H1 (cell line): ENCODE measurements around the gene CPXM1. TPM values are rescaled to one million over a fixed set of nuclear protein-coding genes. Genes with fewer than 3 reads are reported as not detected.

ENCODE experiments used
- CTCF ChIA-PET: fragments of 300-600 bp; sonication (Branson Sonifier 250); formaldehyde crosslinking; loops from one replicate; lab custom pipeline; 2021; ENCODE audit not compliant: partially characterized antibody; lab: Charles Lee
- POLR2A ChIA-PET: fragments of 300-600 bp; sonication (Branson Sonifier 250); formaldehyde crosslinking; loops from one replicate; lab custom pipeline; 2021; ENCODE audit warnings: inconsistent platforms; ENCODE audit not compliant: partially characterized antibody; lab: Charles Lee
- DNase-seq, 2 experiments: peaks; one replicate each; pipeline versions ENCODE4 v3.0.0 to v3.0.0-alpha.2; 2010 to 2022; ENCODE audit warnings: low spot score in 2 of 2, low read depth in 1 of 2, mixed read lengths in 1 of 2
- FAIRE-seq: peaks from 2 replicates; lab custom pipeline; 2011; peaks lifted over from hg19 to GRCh38; lab: Jason Lieb, UNC
- H2AFZ ChIP-seq: 2 replicates; pipeline ENCODE4 v1.8.1; 2012; ENCODE audit warnings: low read length, inconsistent platforms
- H2AK5ac ChIP-seq: 2 replicates; pipeline ENCODE4 v1.6.1; 2013; ENCODE audit warnings: low read depth, low read length
- H2BK120ac ChIP-seq: replicated peaks from 2 replicates; pipeline ENCODE3; 2013; ENCODE audit warnings: low read depth, low read length, inconsistent platforms
- H2BK12ac ChIP-seq: 2 replicates; pipeline ENCODE4 v1.6.1; 2013; ENCODE audit warnings: low read depth, low read length
- H2BK15ac ChIP-seq: 2 replicates; pipeline ENCODE4 v1.6.1; 2013; ENCODE audit warnings: low read length
- H2BK20ac ChIP-seq: 2 replicates; pipeline ENCODE4 v1.6.1; 2013; ENCODE audit warnings: low read length
- H2BK5ac ChIP-seq: 2 replicates; pipeline ENCODE4 v1.6.1; 2013; ENCODE audit warnings: low read depth, low read length
- H3K14ac ChIP-seq: 2 replicates; pipeline ENCODE4 v1.6.1; 2013; ENCODE audit warnings: inconsistent platforms; ENCODE audit not compliant: insufficient read length
- H3K18ac ChIP-seq: 2 replicates; pipeline ENCODE4 v1.6.1; 2013; ENCODE audit warnings: low read length; ENCODE audit errors: extremely low read depth
- H3K23ac ChIP-seq: 2 replicates; pipeline ENCODE4 v1.6.1; 2013; ENCODE audit warnings: inconsistent platforms; ENCODE audit not compliant: insufficient read length
- H3K23me2 ChIP-seq: 2 replicates; pipeline ENCODE4 v1.6.1; 2013; ENCODE audit warnings: low read depth, low read length
- H3K27ac ChIP-seq: 2 replicates; pipeline ENCODE4 v1.6.1; 2011; ENCODE audit warnings: low read depth, low read length, inconsistent platforms
- H3K27me3 ChIP-seq, 4 experiments: replicated peaks in 1 of 4; 1 replicate in 1 of 4; 2 replicates in 3 of 4; pipeline versions ENCODE4 v1.6.1 to v1.8.1; 2011 to 2013; ENCODE audit warnings: low read length in 3 of 4, mild to moderate bottlenecking in 3 of 4, inconsistent platforms in 2 of 4, mixed read lengths in 2 of 4, moderate library complexity in 1 of 4; ENCODE audit not compliant: control insufficient read depth in 3 of 4, insufficient read depth in 3 of 4; ENCODE audit errors: extremely low read depth in 1 of 4
- H3K36me3 ChIP-seq, 4 experiments: 2 replicates each; pipeline versions ENCODE4 v1.6.1 to v1.8.1; 2011 to 2013; ENCODE audit warnings: mild to moderate bottlenecking in 4 of 4, low read length in 3 of 4, moderate library complexity in 2 of 4, control low read depth in 1 of 4, inconsistent platforms in 1 of 4; ENCODE audit not compliant: insufficient read depth in 4 of 4, control insufficient read depth in 2 of 4
- H3K4ac ChIP-seq: replicated peaks from 2 replicates; pipeline ENCODE3; 2013; ENCODE audit warnings: low read length, low read depth, mixed read lengths, inconsistent platforms; ENCODE audit not compliant: insufficient read length
- H3K4me1 ChIP-seq, 4 experiments: replicated peaks in 1 of 4; 1 replicate in 1 of 4; 2 replicates in 3 of 4; pipeline versions ENCODE4 v1.6.1 to v1.8.1; 2011 to 2013; ENCODE audit warnings: low read length in 3 of 4, inconsistent platforms in 2 of 4, mixed read lengths in 1 of 4; ENCODE audit not compliant: insufficient read depth in 4 of 4, control insufficient read depth in 3 of 4
- H3K4me2 ChIP-seq, 2 experiments: 2 replicates each; pipeline versions ENCODE4 v1.6.1 to v1.8.1; 2011 to 2013; ENCODE audit warnings: low read depth in 2 of 2, low read length in 2 of 2, control low read depth in 1 of 2, inconsistent platforms in 1 of 2, mild to moderate bottlenecking in 1 of 2; ENCODE audit not compliant: insufficient read depth in 1 of 2
- H3K4me3 ChIP-seq, 4 experiments: fragments of 200-600, 300-600 bp in 1 of 4; sonication (generic), shearing (Covaris generic), sonication (Bioruptor Twin) in 1 of 4; 2 replicates each; pipeline versions ENCODE4 v1.5.1 to v1.8.1; 2011 to 2016; ENCODE audit warnings: low read length in 4 of 4, low read depth in 3 of 4, control low read depth in 2 of 4, inconsistent platforms in 2 of 4, mild to moderate bottlenecking in 2 of 4, mixed read lengths in 1 of 4, moderate library complexity in 1 of 4; ENCODE audit not compliant: insufficient read depth in 2 of 4; ENCODE audit errors: extremely low read depth in 1 of 4
- H3K56ac ChIP-seq: replicated peaks from 2 replicates; pipeline ENCODE3; 2013; ENCODE audit warnings: low read depth, mild to moderate bottlenecking, mixed read lengths, low read length, inconsistent platforms; ENCODE audit not compliant: insufficient read length
- H3K79me1 ChIP-seq: 2 replicates; pipeline ENCODE4 v1.6.1; 2013; ENCODE audit warnings: low read depth, low read length, control low read depth
- H3K79me2 ChIP-seq, 2 experiments: 2 replicates each; pipeline versions ENCODE4 v1.6.1 to v1.8.1; 2012 to 2013; ENCODE audit warnings: low read length in 2 of 2, mild to moderate bottlenecking in 2 of 2, inconsistent platforms in 1 of 2; ENCODE audit not compliant: insufficient read depth in 2 of 2, control insufficient read depth in 1 of 2
- H3K9ac ChIP-seq, 4 experiments: replicated peaks in 1 of 4; 1 replicate in 1 of 4; 2 replicates in 3 of 4; pipeline versions ENCODE4 v1.6.1 to v1.8.1; 2011 to 2013; ENCODE audit warnings: low read depth in 3 of 4, low read length in 3 of 4, control low read depth in 2 of 4, mild to moderate bottlenecking in 2 of 4, moderate library complexity in 2 of 4, inconsistent platforms in 1 of 4; ENCODE audit errors: extremely low read depth in 1 of 4
- H3K9me3 ChIP-seq, 2 experiments: 2 replicates each; pipeline versions ENCODE4 v1.6.1 to v1.8.1; 2012 to 2013; ENCODE audit warnings: mild to moderate bottlenecking in 2 of 2, moderate library complexity in 2 of 2, control low read depth in 1 of 2, inconsistent platforms in 1 of 2, low read depth in 1 of 2, low read length in 1 of 2, mixed read lengths in 1 of 2; ENCODE audit not compliant: insufficient read depth in 2 of 2
- H4K20me1 ChIP-seq, 2 experiments: replicated peaks in 1 of 2; 2 replicates each; pipeline versions ENCODE3 to v1.8.1; 2011 to 2013; ENCODE audit warnings: inconsistent platforms in 2 of 2, low read length in 2 of 2, mild to moderate bottlenecking in 1 of 2; ENCODE audit not compliant: insufficient read depth in 2 of 2, control insufficient read depth in 1 of 2
- H4K5ac ChIP-seq: 2 replicates; pipeline ENCODE4 v1.6.1; 2013; ENCODE audit warnings: low read length, low read depth, mixed read lengths, inconsistent platforms; ENCODE audit not compliant: insufficient read length
- H4K8ac ChIP-seq: 2 replicates; pipeline ENCODE4 v1.8.0; 2013; ENCODE audit warnings: mild to moderate bottlenecking, moderate library complexity, low read length, inconsistent platforms; ENCODE audit not compliant: insufficient read depth; ENCODE audit errors: extremely low read depth
- H4K91ac ChIP-seq: replicated peaks from 2 replicates; pipeline ENCODE3; 2013; ENCODE audit warnings: low read length, mixed read lengths, inconsistent platforms; ENCODE audit not compliant: insufficient read length
- E2F6 ChIP-seq: IDR thresholded peaks from 2 replicates; pipeline ENCODE4 v1.6.1; 2012; ENCODE audit warnings: inconsistent platforms
- EGR1 ChIP-seq: IDR thresholded peaks from 2 replicates; pipeline ENCODE4 v1.6.1; 2011; ENCODE audit warnings: low read depth, low read length, borderline replicate concordance
- GTF2F1 ChIP-seq: IDR thresholded peaks from 2 replicates; pipeline ENCODE4 v1.6.1; 2012; ENCODE audit warnings: low read depth, low read length, improper control_type of control experiment, borderline replicate concordance
- KDM1A ChIP-seq: fragments of 200-600, 300-600 bp; sonication (generic); IDR thresholded peaks from 2 replicates; pipeline ENCODE4 v1.7.1; 2016; ENCODE audit warnings: mild to moderate bottlenecking, low read length, borderline replicate concordance
- MAFK ChIP-seq: IDR thresholded peaks from 2 replicates; pipeline ENCODE4 v1.6.1; 2012; ENCODE audit warnings: low read depth, mild to moderate bottlenecking, improper control_type of control experiment, low read length
- NRF1 ChIP-seq: IDR thresholded peaks from 2 replicates; pipeline ENCODE4 v1.6.1; 2011; ENCODE audit warnings: mild to moderate bottlenecking, low read depth, low read length, improper control_type of control experiment
- POLR2A ChIP-seq, 2 experiments: IDR thresholded peaks; 1 replicate in 1 of 2; 2 replicates in 1 of 2; pipeline ENCODE4 v1.6.1; 2011; ENCODE audit warnings: low read depth in 2 of 2, low read length in 2 of 2, mild to moderate bottlenecking in 2 of 2; ENCODE audit errors: control extremely low read depth in 1 of 2
- RXRA ChIP-seq: IDR thresholded peaks from 2 replicates; pipeline ENCODE4 v1.6.1; 2011; ENCODE audit warnings: low read depth, mild to moderate bottlenecking, low read length, moderate library complexity; ENCODE audit not compliant: insufficient read depth
- SUZ12 ChIP-seq: fragments of 200-600 bp; sonication (generic); IDR thresholded peaks from 2 replicates; pipeline ENCODE4 v1.6.1; 2012; ENCODE audit warnings: mild to moderate bottlenecking, inconsistent platforms, low read length, moderate library complexity, mixed read lengths
- TCF12 ChIP-seq: IDR thresholded peaks from 2 replicates; pipeline ENCODE4 v1.6.1; 2011; ENCODE audit warnings: low read depth, mild to moderate bottlenecking, low read length
- WGBS, 2 experiments: shearing (Covaris generic) in 1 of 2; methylation state at CpG; one replicate each; pipeline versions ENCODE4 v1.1.6 to v1.1.7; 2013 to 2015; ENCODE audit warnings: low lambda C conversion rate in 2 of 2, mixed read lengths in 2 of 2, inconsistent platforms in 1 of 2, low coverage in 1 of 2, missing lambda C conversion rate in 1 of 2; ENCODE audit not compliant: insufficient replicate concordance in 2 of 2, insufficient coverage in 1 of 2, insufficient read length in 1 of 2; ENCODE audit errors: extremely low coverage in 1 of 2, missing lambda C conversion rate in 1 of 2; 5-methylcytosine and 5-hydroxymethylcytosine counted together
- polyA plus RNA-seq, 7 experiments: library from polyadenylated mRNA; depleted of rRNA in 3 of 7; stranded (reverse) in 5 of 7; unstranded in 2 of 7; fragments of >200 nt in 5 of 7; fragments of 200-250 nt in 2 of 7; gene quantifications; 1 replicate in 5 of 7; 2 replicates in 1 of 7; 4 replicates in 1 of 7; pipeline versions ENCODE4 v1.2.1 to v1.2.3, GENCODE V29; 2011 to 2013; ENCODE audit warnings: missing spikeins in 2 of 7, mixed read lengths in 2 of 7
- total RNA-seq: library from RNA; stranded (reverse); fragmentation: NEBNext Ultra II Directional; extraction: Animal tissue kit (Norgen Biotek cat#: 25700); gene quantifications from 2 replicates; pipeline ENCODE4 v1.2.1, GENCODE V29; 2021

The CPXM1 gene
- total and polyA plus RNA-seq, 2 of the 8 experiments (the other 6 are each of a cell fraction or from before 2014, with no cell fraction given) = 31.3 to 81.9 TPM

- Histone ChIP-seq H3K79me1 (no peaks in the 10 kb centered on the region), H2BK20ac (no peak overlapping the region), H3K27ac (no peak overlapping the region), H2BK12ac (no peak overlapping the region; the same call in 1 of the 2 replicates), H2AK5ac (no peak overlapping the region), H3K23me2 (peaks cover 3% of the 10 kb centered on the region; the same call in 1 of the 2 replicates), H3K56ac (no peak overlapping the region), H3K4me3 (peak overlapping the region; percentile 15 to 57 (median 28)), H3K9ac (no peak overlapping the region), H4K8ac (peak overlapping the region; percentile 75), H3K18ac (no peak overlapping the region), H2AFZ (no peak overlapping the region; the same call in none of the 2 replicates), H4K5ac (no peak overlapping the region), H3K23ac (no peak overlapping the region), H3K79me2 (no peaks in the 10 kb centered on the region), H3K27me3 (peaks cover 20 to 39% (median 31%) of the 10 kb centered on the region in 4 experiments), H2BK120ac (no peak overlapping the region), H3K4me2 (peak overlapping the region; percentile 72 to 76), H3K4me1 (peaks cover 0 to 14% (median 9%) of the 10 kb centered on the region in 4 experiments; a peak in 6 of 7 replicates), H4K20me1 (no peaks in the 10 kb centered on the region), H4K91ac (no peak overlapping the region), H2BK15ac (0 out of 2 replicates have a peak overlapping the region, but pooled peaks have one; percentile 72), H3K36me3 (0 out of 8 replicates have a peak, but pooled peaks cover 0 to 2% (median 0%) of the 10 kb centered on the region in 4 experiments), H3K4ac (no peak overlapping the region), H2BK5ac (no peak overlapping the region; the same call in 1 of the 2 replicates), H3K14ac (no peak overlapping the region), H3K9me3 (no peaks in the 10 kb centered on the region; a peak in 1 of 4 replicates)
- FAIRE-seq = no peak
- CTCF ChIA-PET = interaction anchor here (0.7 to 1.7 kb wide), 3 partner anchors 24 to 135 kb away, joined by 3 to 4 read pairs (median 4); no protein-coding TSS in a partner anchor
- DNase-seq = peak in 1 of 2 experiments; percentile 70
- WGBS, 2 experiments = 19% methylated on average over 31 of the region's 32 CpGs; no CpG with 5 or more reads in 1 of the 2 experiments
- POLR2A ChIA-PET = interaction anchor here (1.4 to 2.8 kb wide), 3 partner anchors 20 to 226 kb away, joined by 4 to 10 read pairs (median 4); partner anchors contain the start of genes MRPS26, PCED1A and VPS16
- TF ChIP-seq MAFK (no peak), RXRA (no peak), E2F6 (no peak), NRF1 (no peak), KDM1A (no peak), TCF12 (no peak), GTF2F1 (no peak), EGR1 (no peak), SUZ12 (peak; percentile 69), POLR2A (IDR thresholded peaks at IDR 0.05; ENCODE audit: control extremely low read depth in 1 of 2, low read depth in 2 of 2, low read length in 2 of 2) (no peak)
These were observed 19.9 kb upstream of the CPXM1 start for GRCh38 chr20:2820084-2820895.
